Thyroid gland (tissue), 4 donors: ENCODE results near the gene CCDC181.

Experiments
- POLR2A ChIP-seq, 2 donors: fragments of 450-650 bp; IDR thresholded peaks; one replicate each; pipeline ENCODE4 v1.6.1; 2017; ENCODE audit warnings: antibody characterized with exemption in 2 of 2, mild to moderate bottlenecking in 2 of 2, moderate library complexity in 1 of 2
- TF ChIP-seq, protein P1 (sequence below), 6 experiments: fragments of 200-600 bp in 3 of 6; fragments of 450-650 bp in 3 of 6; sonication (generic) in 3 of 6; IDR thresholded peaks; one replicate each; pipeline ENCODE4 v1.5.1; 2016 to 2019; ENCODE audit warnings: antibody characterized with exemption in 6 of 6, mild to moderate bottlenecking in 2 of 6, inconsistent platforms in 1 of 6, moderate library complexity in 1 of 6

DNA sequence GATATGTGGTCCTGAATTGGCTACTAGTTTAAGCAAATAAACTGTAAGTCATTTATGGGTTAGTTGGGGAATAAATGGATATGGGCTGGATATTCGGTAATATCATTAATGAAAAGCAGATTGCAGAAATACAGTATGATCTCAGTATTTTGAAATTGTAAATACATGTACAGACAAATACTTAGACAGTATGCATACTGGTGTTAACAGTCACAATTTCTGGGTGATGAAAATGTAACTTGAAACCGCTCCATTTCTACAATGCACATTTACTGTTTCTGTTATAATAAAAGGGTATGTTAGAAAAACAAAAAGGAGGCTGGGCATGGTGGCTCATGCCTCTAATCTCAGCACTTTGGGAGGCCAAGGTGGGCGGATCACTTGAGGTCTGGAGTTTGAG is 31.3 kb downstream of the CCDC181 start:
- TF ChIP-seq, protein P1, sequence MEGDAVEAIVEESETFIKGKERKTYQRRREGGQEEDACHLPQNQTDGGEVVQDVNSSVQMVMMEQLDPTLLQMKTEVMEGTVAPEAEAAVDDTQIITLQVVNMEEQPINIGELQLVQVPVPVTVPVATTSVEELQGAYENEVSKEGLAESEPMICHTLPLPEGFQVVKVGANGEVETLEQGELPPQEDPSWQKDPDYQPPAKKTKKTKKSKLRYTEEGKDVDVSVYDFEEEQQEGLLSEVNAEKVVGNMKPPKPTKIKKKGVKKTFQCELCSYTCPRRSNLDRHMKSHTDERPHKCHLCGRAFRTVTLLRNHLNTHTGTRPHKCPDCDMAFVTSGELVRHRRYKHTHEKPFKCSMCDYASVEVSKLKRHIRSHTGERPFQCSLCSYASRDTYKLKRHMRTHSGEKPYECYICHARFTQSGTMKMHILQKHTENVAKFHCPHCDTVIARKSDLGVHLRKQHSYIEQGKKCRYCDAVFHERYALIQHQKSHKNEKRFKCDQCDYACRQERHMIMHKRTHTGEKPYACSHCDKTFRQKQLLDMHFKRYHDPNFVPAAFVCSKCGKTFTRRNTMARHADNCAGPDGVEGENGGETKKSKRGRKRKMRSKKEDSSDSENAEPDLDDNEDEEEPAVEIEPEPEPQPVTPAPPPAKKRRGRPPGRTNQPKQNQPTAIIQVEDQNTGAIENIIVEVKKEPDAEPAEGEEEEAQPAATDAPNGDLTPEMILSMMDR (IDR thresholded peaks at IDR 0.05): no peak
- TF ChIP-seq POLR2A (IDR thresholded peaks at IDR 0.05): no peak
